Activated T-cell treated with anti-CD3 and anti-CD28 coated beads for 48 hours (primary cell): ENCODE data around the gene SPART.

Source experiments
- DNase-seq: peaks from one replicate; pipeline ENCODE4 v3.0.0-alpha.2; 2020; ENCODE audit warnings: low read depth

The SPART gene

GRCh38 chr13:36346222-36347083 lies at the start of gene SPART:
Gene SPART, minus strand, starts transcription at chr13:36346394. Its CDS starts 10,564 bp downstream, at chr13:36335830.
- DNase-seq = peak; percentile 78

- DNase-seq = no peak
Measured at GRCh38 chr13:36395280-36395679, 49.1 kb upstream of the SPART start.

GRCh38 chr13:36385489-36385888 lies 39.3 kb upstream of the SPART start:
- no peak for DNase-seq

- no peak for DNase-seq
Measured at GRCh38 chr13:36382030-36382429, 35.8 kb upstream of the SPART start.

- no peak for DNase-seq
Measured at GRCh38 chr13:36377826-36378468, 31.8 kb upstream of the SPART start.

GRCh38 chr13:36374063-36374462 lies 27.9 kb upstream of the SPART start:
- DNase-seq = no peak

- DNase-seq = no peak
Measured at GRCh38 chr13:36371185-36371584, 25.0 kb upstream of the SPART start.

- no peak for DNase-seq
Measured at GRCh38 chr13:36370108-36370429, 23.9 kb upstream of the SPART start.

- no peak for DNase-seq
Measured at GRCh38 chr13:36369268-36370107, 23.3 kb upstream of the SPART start.

- DNase-seq = no peak
Measured at GRCh38 chr13:36366031-36366430, 19.8 kb upstream of the SPART start.

- no peak for DNase-seq
Measured at GRCh38 chr13:36363366-36363863, 17.2 kb upstream of the SPART start.

GRCh38 chr13:36362914-36363313 lies 16.7 kb upstream of the SPART start:
- DNase-seq = no peak

- DNase-seq = no peak
Measured at GRCh38 chr13:36362251-36362650, 16.1 kb upstream of the SPART start.

GRCh38 chr13:36360903-36361302 lies 14.7 kb upstream of the SPART start:
- no peak for DNase-seq

- DNase-seq = no peak
Measured at GRCh38 chr13:36359301-36359950, 13.2 kb upstream of the SPART start.

GRCh38 chr13:36358175-36358718 lies 12.1 kb upstream of the SPART start:
- no peak for DNase-seq

GRCh38 chr13:36357692-36358091 lies 11.5 kb upstream of the SPART start:
- no peak for DNase-seq

- no peak for DNase-seq
Measured at GRCh38 chr13:36357231-36357630, 11.0 kb upstream of the SPART start.

- no peak for DNase-seq
Measured at GRCh38 chr13:36356058-36356457, 9.9 kb upstream of the SPART start.

GRCh38 chr13:36355632-36356031 lies 9.4 kb upstream of the SPART start:
- no peak for DNase-seq

GRCh38 chr13:36354842-36355623 lies 8.8 kb upstream of the SPART start:
- no peak for DNase-seq
